GM18508 (cell line): Measurements from ENCODE around the gene GALNT7.

Experiments used
- ATAC-seq: cut with Tn5 transposase; IDR thresholded peaks from one replicate; pipeline ENCODE4 v1.9.1; 2021; ENCODE audit warnings: moderate number of reproducible peaks; ENCODE audit not compliant: insufficient read depth, unreplicated experiment

Gene GALNT7

DNA sequence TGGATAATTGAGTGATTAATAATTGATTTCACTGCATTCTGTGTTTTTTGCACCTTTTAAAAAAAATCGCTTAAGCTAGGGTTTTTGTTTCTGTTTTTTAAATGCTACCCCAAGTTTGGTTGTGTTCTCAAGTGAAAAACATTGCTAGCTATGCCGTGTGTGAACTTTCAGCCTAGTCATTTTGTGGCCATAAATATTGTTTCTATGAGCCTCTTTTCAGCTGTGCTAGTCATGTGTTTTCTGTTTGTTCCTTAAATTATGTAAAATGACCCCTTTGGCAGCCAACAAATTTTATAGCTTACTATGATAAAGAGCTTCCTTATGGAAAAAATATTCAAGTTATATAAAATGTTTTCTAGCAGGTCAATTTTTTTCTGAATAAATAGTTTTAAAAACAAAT, 59.1 kb downstream of the GALNT7 start:
- ATAC-seq: no peak

DNA sequence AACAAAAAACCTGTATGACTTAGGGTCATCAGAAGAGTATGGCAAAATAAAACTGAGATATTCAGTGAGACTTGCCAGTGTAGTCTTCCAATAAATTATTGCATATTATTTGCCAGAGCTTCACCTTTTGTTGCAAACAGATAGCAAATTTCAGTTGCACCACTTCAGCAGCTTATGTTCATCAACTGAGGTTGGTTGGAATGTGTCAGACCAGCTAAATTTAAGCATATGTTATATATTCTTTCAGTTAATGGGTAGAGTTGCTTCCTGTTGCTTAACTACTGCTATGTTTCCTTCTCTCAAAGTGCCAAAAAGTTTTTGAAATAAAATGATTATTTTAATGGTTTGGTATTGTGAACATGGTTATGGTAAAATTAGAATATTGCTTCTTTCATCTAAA, 61.5 kb downstream of the GALNT7 start:
- no peak for ATAC-seq

DNA sequence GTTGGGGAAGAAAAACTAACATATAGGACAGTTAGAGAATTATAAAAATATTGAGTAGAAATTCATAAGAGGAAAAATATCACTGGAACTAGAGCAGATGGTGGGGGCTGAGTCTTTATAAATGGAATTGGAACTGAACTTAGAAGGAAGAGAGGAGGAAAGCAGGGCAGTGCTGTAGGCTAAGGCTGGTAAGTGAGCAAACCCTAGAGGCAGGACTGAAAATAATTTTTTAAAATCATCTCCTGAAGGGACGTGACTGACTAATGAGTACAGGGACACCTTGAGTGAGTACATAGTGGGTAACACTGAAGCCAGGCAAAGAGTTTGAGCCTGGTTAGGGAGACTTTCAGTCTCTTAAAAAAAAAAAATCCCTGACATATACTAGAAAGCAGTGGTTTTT, 63.3 kb downstream of the GALNT7 start:
- ATAC-seq: no peak

DNA sequence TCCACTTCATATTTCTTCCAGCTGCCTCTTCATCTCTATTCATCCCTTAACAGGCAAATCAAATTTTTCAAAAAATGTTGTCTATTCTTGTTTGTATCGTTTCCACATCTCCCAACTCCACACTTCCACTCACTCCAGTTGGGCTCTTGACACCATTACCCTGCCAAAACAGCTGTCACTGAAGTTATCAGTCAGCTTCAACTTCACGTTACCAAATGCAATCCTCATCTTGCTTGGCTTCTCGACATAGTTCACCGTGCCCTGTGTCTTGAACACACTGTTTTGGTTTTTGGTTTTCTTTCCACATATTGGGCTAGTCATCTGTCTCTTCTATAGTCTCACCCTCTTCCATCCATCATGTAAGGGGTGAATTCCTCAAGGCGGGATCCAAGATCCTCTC, 65.2 kb downstream of the GALNT7 start:
- ATAC-seq: no peak

DNA sequence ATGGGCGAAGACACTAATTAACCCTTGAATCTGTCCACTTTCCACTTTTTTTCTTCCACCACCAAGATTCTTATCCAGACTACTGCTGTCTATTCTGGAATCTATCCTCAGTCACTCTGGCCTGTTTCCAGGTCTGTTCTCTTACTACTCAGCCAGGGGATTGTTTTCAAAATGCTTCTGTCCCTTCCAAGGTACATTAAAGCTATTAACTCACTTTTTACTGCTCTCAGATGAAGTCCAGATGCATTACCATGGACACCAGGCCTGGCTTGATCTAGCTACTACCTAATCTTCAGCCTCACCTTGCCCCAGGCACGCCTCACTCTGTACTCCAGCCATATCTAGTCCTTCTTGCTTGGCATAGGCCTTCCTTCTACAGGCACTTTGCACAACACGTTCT, 66.4 kb downstream of the GALNT7 start:
- ATAC-seq: no peak

DNA sequence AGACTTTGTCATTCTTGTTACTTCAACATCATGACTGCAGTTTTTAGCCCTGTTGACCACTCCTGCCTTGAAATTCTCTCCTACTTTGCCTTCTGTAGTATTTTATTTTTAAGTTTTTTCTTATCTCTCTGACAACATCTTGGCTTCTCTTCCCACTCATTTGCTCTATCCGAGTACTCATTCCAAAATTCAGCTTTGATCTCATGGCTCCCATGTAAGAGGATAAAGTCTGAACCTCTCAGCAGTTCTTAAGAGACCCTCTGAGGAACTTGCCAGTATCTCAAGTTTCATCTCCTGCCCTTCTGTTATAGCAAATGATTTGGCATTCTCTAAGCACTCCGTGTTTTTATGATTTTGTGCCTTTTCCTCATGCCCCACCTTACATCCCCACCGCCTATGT, 67.7 kb downstream of the GALNT7 start:
- no peak for ATAC-seq

DNA sequence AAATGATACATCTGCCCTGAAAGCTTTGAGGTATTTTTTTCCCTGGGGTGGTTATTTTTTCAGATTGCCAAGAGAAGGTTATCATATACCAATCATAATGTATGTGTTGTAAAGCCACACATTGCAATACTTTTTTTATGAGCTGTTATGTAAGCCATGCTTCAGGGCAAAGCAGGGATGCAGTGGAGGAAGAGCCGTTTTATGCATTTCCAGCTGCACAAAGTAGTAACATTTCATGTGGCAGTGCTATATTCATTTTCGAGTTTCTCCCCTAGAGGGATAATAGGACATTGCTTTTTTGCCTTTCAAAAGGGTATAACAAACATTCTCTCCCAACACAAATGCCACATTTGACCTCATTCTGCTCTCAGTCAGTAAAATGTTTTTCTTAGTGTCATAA, 68.5 kb downstream of the GALNT7 start:
- no peak for ATAC-seq

DNA sequence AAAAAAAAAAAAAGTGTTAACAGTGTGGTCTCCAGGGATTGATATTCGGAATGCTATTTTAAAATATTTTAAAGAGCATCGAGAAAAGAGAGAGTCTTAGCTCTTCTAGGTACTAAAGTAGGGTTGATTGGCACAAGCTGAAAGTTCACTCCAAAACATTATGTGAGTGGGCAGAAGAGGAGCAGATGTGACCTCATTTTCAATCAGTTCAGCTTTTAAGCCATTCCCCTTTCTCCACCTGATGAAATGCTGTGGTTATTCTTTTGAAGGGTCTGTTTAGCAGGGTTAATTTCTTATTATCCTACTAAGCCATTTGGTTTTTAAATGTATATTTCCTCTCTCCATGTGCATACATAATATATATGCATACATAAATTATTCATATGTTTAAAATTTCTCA, 69.2 kb downstream of the GALNT7 start:
- ATAC-seq: no peak

DNA sequence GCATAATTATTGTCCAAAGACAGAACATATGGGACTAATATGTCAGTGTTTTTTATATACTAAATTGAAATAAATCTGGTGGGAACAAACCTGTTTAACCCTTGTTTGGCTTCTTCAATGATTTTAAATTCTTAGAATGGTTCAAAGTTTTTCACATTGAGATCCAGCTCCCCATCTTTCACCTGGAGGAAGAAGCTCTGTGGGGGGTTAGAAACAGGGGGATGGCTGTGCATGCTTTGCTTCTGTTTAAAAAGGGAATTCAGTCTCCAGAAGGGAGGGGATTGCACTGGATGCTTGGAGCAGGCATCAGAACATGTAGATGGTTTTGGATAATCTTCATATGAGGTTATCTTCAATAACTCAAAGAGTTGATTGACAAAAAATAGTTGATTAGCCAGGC, 72.1 kb downstream of the GALNT7 start:
- ATAC-seq: no peak

DNA sequence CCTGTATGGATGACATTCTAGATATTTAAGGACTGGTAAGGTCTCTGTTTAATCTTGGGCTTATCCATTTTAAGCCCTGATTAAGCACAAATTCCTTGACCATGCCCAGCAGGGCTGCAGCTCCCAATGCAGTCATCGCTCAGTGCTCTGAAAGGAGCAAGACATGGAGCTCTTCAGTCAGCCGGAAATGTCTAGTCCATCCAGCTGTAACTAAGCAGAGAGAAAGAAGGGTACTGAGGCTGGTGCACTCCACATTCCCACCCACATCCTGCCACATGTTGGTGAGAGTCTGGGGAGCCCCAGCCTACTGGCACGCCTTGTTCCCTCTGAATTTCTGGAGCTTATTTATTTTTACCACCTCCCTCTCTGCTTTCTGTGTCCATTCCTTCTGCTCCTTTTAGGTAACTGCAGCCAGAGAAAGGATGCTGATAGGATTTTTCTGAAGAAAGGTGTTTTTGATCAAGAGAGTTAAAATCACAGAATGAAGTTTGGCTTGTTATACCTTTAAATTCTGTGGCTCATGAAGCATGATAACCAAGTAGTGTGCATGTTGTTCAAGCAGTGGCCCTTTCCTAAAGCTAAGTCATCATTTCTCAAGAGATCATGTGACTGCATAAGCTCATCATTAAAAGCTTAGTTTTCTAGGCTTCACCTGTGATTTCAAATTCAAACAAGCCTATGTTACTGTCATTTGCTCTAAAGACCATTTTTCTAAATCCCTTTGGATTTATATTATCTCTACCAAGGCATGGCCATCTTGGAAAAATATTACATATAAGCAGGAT, 74.0 kb downstream of the GALNT7 start:
- no peak for ATAC-seq

DNA sequence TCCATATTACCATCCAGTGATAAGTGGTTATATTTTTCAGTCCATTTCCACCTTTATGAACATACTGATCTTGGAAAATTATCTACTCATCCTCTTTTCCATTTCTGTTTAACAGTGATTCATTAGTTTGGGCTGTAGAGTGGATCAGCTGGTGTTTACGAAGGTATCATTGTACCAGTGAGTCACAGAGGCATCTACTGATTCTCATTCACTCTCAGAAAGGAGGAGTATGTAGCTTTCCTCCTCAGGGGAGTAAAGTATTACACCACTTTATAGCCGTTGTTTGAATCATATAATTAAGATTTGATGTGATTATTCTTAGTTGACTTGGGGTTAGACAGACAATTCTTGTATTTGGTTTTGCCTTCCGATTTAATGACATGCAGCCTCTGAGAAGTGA, 74.7 kb downstream of the GALNT7 start:
- no peak for ATAC-seq

DNA sequence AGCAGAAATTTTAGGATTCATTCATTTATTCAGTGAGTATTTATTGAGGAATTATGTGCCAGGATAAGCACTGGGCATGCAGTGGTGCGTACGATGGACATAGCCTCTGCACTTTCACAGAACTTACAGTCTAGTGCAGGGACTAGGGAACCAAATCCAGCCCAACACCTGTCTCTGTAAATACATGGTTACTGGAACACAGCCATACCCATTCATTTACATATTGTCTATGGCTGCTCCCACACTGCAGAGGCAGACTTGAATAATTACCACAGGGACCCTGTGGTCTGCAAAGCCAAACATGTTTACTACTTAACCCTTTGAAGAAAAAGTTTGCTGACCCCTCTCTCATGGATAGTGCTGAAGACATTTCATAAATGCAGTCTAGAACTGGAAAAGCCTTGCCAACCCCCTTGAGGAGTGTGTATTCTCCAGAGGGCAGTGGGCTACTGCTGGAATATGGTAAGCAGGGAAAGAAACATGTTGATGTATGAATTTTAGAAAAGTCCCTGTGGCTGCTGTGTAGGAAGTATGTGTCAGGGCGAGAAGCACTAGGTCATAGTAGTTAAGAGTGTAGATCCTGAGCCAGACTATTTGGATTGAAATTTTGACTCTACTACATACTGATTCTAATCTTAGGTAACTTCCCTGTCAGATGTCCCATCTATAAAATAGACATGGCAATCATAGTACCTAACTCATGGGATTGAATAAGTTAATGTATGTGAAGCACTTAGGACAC, 75.5 kb downstream of the GALNT7 start:
- no peak for ATAC-seq

DNA sequence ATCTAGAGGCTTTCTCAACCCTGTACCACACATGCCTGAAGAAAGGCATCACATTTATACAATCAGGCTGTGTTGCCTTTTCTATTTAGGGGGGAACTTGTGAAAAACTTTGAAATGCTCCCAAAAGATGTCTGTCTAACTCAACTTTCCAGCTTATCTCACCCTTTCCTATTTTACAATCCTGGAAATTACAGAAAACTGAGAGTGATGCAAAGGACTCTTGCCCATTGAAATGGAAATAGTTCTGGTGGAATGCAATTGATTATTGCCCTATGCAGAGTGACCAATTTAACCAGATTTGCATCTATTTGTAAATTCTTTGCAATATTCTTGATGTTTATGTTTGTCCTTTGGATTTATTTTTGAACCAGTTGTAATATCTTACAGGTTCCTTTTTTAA, 77.3 kb downstream of the GALNT7 start:
- no peak for ATAC-seq

DNA sequence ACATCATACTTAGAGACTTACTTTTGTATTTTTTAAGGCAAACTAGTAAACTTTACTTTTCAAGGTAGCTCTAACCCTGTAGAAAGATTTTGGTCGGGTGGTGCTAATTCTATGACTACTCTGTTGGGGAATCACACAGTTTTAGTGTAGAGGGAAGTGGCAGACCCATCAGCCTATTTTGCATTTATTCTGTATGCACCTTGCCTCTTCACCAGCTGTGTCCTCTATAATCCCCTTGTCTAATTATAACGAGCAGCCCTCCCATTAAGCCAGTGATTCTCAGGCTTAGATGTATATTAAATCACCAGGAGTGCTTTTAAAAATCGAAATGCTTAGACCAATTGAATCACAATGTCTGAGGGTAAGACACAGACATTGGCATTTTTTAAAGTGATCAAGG, 78.1 kb downstream of the GALNT7 start:
- ATAC-seq: no peak

DNA sequence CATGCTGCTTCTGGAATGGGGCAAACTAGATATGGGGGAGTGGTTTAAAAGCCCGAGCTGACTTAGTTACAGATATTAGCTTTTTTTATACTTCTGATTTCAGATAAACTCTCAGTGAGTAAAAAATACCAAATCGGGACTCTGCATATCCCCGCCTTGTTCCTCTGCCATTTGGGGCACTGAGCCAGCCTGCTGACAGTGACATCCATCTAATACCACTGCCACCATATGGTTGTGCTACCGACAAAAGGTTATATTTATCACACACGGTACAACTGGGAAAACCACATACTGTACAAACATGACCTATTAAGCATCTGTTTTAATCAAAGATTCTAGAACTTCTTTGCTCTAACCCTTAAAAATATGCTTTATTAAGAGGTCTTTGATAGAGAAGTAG, 78.7 kb downstream of the GALNT7 start:
- no peak for ATAC-seq

DNA sequence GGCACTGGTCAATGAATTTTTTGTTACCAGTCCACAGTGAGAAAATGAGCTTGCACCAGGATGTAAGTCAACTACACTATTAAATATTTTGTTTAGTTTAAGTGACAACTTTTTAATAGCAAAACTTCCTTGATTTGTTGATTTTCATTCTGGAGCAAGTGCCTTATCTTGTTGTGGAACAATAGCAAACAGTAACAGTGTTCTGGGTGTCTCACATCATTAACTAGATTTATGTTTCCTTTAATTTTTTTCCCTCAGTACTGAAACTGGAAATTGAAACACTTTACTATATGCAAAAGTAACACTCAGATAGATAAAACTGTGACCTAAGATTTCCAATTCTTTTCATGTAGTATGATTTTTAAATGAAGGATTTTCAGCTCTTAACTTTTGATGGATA, 80.1 kb downstream of the GALNT7 start:
- no peak for ATAC-seq

DNA sequence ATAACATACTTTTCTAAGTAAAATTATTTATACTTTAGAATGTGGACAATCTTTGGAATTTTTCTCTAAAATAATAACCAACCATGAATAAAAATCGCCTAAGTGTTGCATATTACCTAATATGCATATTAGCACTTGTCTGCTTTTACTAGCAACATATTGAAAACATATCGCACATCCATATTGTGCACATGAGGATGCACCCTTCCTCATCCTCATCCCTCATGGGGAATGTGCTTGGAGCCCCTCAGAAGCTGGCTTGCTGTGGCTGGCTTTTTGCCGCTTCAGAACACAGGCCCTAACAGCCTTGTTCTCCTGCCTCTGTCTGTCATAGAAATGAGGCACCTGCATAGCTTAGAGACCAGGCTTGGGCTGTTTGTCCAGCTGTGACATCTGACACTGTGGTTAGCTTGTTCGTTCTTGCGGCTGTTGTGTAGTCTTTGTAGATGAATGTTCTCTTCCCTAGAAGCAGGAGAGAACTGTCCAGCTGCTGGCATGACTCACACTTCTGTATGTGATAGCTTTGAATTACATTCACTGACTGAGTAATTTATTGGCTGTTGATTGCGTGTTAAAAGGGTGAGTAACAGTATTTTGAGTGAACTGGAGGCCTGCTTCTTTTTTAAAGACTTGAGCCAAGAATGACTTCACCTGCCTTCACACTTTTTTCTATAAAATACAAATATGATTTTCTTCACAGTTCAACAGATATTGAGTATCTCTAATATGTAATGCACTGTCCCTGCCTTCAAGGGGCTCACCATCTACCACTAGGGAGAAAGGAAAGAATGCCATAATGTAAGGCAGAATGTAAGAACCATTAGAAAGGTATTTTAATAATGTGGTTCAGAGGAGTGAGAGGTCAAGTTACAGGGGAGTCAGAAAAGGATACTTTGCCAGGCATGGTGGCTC, 83.7 kb downstream of the GALNT7 start:
- peak; percentile 95 for ATAC-seq

DNA sequence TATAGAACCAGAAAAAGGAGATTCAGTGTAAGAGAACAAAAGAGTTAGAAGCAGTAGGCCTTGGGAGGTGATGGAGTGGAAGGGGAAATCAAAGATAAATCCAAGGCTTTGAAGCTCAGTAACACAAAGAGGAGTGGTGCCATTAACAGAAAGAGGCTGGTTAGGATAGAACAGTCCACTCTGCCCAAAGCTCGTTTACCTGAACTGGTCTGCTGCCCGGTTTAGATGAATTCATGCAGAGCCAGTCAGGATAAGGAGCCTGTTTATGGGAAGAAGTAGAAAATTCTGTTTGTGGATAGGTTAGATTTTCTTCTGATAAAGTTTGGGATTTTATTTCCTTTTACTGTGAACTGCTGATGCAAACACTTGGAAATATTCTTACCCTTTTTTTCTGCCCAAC, 85.0 kb downstream of the GALNT7 start:
- ATAC-seq: no peak

DNA sequence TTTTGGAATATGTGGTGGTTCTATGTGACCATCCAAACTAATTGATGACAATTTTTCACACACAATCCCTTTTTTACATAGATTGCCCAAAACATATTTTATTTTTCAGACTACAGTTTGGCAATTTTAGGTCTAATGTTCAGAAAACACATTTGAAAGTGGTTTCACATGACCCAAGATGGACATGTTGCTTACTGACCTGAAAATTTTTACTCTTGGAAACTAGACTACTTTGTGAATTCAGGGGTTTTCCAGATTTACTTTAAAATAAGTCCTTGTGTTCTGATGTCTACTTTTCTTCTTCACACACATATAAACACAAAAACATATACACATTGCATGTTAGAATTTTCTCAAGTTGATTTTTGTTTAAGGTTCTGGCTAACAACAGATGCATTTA, 86.0 kb downstream of the GALNT7 start:
- no peak for ATAC-seq

DNA sequence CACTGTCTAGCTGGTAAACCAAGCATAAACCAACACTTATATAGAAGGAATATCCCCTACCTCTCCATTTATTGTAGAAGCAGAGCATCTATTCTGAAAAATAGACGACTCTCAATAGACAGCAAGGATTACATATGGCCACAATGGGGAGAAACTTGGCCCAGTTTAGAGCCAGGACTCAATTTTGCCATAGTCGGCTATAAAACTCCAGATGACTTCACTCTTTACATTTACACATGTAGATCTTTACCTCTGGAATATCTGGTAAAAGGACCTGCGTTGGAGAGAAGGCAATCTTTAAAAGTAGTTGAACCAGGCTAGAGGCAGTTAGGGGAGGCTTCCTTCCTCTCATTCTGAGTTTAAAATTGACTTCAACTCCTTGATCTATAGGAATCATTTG, 88.2 kb downstream of the GALNT7 start:
- ATAC-seq: no peak
